NCI-H1694 treated with DMSO at 0.1 percent for 48 hours (cell line): ENCODE data around the gene MLKL.
A peak's percentile ranks its signal among the peaks of the same experiment; 100 is the strongest.

Experiments used
- DNase-seq: peaks from one replicate; lab custom pipeline; 2025; lab: John Stamatoyannopoulos, UW

The MLKL gene

GRCh38 chr16:74650966-74651567 lies 49.6 kb downstream of the MLKL start:
- DNase-seq = no peak

DNA sequence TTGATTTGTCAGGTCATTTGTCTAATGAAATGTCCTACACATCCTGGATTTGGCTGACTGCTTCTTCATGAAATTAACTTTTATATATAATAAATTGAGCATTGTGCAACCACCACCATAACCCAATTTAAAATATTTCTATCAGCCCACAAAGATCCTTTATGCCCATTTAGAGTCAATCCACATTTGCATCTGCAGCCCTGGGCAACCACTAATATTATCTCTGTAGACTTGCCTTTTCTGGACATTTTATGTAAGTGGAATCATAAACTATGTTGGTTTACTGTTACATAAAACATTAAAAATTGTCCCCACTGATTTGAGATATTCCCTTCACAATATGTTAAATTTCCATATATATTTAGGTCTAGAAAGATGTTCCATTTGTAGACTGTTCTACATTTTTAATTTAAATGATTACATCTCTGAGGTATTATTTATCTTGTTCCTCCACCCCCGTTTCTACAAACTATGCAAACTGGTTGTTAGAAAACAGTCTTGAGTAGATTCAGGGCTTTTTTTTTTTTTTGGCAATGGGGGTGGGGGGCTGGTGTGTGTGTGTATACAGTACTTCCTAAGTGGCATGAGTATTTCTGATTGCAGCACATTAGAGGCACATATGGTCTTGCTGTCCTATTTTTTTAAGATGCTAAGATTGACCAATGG lies 50.7 kb downstream of the MLKL start:
- DNase-seq = no peak

DNA sequence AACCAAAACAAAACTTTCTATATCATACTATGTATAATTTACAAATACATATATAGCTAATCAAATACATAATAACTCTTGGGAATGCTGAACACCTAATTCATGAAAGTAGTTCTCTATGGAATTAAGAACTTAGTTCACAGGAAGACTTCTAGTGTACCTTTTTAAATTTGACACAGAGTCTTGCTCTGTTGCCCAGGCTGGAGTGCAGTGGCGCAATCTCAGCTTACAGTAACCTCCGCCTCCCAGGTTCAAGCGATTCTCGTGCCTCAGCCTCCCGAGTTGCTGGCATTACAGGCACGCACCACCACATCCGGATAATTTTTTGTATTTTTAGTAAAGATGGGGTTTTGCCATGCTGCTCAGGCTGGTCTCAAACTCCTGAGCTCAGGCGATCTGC lies 58.7 kb downstream of the MLKL start:
- DNase-seq = no peak

DNA sequence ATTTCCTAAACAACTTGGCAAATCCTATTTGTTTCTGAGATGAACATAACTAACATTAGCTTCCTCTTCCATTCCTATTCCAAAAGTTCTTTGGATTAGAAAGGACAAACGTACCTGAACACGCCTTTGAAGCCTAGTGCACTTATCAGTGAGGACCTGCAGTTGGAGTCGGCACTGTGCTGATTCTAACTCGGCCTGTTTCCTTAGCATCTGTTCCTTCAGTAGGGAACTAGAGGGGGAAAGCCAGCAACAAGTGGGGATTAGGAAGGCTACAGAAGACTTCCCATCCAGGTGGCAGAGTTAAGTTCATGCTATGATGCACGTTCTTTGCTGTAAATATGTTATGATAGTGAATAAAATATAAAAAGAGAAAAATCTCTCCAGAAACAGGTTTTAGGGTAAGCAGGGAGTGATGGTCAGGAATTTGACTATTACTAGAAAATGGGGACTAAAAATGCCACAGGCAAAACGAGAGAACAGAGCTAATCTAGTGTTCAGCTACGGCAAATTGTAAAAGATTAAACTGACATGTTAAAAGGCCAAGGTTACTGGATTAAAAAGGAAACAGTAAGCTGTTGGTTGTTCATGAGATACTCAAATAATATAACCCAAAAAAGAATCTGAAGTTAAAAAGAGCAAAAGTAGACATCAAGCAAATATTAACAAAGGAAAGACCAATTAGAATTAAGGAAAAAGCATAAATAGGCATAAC lies 62.8 kb downstream of the MLKL start:
- DNase-seq = no peak

DNA sequence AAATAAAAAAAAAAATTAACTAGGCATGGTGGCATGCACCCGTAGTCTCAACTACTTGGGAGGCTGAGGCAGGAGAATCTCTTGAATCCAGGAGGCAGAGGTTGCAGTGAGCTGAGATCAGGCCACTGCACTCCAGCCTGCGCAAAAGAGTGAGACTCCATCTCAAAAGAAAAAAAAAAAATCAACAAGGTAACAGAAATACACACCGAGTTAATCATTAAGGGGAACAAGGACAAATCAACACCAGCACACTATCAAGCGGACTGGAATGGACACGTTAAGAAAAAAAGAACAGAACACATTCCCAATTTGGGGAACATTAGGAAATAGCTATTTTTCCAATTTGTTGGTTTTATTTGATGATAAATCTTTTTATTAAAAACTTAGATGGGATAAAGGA lies 65.4 kb downstream of the MLKL start:
- no peak for DNase-seq

DNA sequence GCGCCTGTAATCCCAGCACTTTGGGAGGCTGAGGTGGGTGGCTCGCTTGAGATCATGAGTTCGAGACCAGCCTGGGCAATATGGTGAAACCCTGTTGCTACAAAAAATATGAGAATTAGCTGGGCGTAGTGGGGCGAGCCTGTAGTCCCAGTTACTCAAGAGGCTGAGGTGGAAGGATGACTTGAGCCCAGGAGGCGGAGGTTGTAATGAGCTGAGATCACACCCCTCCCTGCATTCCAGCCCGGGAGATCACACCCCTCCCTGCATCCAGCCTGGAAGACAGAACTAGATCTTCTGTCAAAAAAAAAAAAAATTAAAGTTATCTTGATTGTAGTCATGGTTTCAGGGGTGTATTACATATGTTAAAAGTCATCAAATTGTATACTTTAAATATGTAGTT lies 67.0 kb downstream of the MLKL start:
- DNase-seq = no peak

DNA sequence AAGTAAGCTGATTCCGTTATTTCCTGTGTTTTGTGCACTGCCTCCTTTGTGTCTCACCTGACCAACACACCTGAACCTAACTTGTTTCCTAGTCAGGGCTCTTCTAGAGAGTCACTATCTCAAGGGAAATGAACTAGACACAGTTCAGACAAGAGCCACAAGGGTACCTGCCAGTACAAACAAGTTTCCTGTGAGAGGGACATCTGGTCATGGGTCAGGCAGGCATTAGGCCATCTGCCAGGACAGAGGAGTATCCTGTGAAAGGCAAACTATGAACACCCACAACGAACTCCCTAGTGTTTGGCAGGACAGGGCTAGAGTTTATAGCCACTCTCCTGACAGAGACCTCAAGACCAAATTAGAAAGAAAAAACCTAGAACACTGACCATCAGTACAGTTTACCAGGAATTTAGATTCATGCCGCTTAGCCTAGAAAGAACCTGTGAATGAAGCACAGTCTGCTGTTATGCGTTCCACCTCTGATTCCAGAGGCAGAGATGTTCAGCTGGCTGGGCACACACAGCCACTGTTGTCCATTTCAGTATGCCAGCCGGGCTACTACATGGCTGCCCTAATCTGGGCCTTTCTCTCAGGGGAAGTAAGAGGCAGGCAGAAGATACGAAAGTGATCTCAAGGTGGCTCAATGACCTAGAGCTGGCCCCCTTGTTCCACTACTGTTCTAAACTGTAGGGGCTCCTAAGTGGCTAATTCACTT lies 73.0 kb downstream of the MLKL start:
- DNase-seq = no peak

- DNase-seq = no peak
These were observed 73.8 kb downstream of the MLKL start for GRCh38 chr16:74626741-74627416.

DNA sequence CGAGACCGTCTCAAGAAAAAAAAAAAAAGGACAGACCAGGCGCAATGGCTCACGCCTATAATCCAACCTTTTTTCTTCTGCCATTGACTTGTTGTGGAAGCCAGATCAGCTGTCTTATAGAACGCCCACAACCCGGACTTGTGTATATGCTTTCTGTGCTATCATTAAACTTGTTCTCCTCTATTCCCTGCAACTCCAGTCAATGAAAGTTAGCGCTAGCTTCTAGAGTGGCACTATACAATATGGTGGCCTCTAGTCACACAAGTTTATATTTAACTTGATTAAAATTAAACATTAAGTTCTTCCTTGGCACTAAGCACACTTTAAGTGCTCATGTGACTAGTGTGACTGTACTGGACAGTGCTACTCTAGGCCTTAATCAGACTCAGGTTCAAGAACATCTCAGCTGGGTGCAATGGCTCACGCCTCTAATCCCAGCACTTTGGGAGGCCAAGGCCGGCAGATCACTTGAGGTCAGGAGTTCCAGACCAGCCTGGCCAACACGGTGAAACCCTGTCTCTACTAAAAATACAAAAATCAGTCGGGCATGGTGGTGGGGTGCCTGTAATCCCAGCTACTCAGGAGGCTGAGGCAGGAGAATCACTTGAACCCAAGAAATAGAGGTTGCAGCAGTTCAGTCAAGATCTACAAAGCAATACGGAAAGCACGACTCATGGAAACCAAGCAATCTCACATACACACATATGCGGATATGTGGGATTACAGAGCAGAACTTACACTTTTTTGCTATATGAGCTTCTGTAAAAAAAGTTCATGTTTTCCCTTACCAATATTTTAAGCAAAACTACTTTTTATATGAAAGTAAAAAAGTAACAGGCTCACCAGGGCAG lies 74.9 kb downstream of the MLKL start:
- DNase-seq = no peak

DNA sequence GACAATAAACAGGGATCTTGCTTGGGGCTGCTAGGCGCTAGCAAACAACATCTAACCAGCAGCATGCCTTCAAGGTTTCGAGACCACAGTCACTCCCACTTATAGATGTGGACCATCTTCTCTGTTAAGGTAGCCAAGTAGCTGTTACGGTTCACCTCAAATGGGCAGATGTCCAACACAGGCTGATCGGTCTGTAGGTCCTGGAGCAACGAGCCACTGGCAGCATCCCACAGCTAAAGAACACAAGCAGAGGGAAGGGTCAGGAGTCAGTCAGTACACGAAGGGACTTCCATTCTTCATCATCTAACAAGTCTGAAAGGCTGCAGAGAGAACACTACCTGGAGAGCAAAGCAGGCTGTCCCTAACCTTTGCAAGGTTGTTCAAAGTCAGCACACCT lies 76.8 kb downstream of the MLKL start:
- no peak for DNase-seq

DNA sequence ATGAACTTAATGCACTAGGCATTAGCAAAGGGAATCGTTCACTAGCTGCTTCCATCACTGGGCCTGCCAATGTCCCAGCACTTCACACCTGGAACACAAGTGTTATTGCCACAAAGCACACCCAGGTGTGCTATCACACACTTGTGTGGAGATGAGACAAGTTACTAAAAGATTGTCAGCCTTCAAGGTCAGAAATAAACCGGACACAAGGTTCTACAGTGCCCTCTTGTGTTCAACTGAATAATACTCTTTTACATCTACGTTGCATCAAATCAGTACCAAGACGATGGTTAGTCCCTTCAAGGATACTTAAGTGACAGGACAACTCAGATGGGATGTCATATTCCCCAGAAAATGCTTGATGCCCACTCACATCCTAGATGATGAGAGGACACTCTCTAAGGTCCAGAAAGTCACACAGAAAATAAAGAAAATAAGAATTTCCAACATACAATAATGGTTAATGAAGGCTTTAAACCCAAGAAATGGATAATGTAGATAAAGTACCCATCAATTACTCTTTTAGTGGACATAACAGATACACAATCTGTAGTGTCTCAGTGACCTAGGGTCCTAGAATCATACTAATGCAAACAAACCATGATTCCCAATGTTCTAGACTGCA lies 77.3 kb downstream of the MLKL start:
- peak; percentile 10 for DNase-seq

DNA sequence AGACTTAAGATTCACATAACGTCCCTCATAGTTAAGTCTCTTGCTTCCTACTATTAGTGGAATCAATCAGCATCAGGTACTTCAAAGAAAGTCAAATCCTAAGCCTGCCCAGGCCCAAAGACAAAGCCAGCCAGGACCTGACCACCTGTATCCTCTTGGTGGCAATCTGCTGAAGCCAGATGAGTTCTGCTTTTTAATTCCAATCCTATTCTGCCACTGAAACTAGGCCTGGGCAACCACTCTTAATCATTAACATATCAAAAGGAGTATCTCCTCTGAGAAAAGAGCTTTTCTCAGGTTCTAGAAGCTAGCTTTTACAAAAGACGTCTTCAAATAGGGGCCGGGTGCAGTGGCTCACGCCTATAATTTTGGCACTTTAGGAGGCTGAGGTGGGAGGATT lies 78.7 kb downstream of the MLKL start:
- DNase-seq = no peak
